Endodermal cell (in vitro differentiated cells): ENCODE measurements around the gene MLLT3. TPM values are rescaled to one million over a fixed set of nuclear protein-coding genes. Genes with fewer than 3 reads are reported as not detected.

ENCODE experiments used
- DNase-seq: peaks from one replicate; pipeline ENCODE4 v3.0.0-alpha.2; 2017
- H3K27ac ChIP-seq: 2 replicates; pipeline ENCODE4 v1.5.1; 2013; ENCODE audit warnings: mild to moderate bottlenecking, low read depth, low read length, moderate library complexity
- H3K27me3 ChIP-seq: 2 replicates; pipeline ENCODE4 v1.6.1; 2013; ENCODE audit warnings: mild to moderate bottlenecking, low read length, moderate library complexity; ENCODE audit not compliant: insufficient read depth, control insufficient read depth, poor library complexity, severe bottlenecking
- H3K36me3 ChIP-seq: 2 replicates; pipeline ENCODE4 v1.7.0; 2013; ENCODE audit warnings: mild to moderate bottlenecking, low read length, moderate library complexity; ENCODE audit not compliant: control insufficient read depth, insufficient read depth
- H3K4me1 ChIP-seq: one replicate; pipeline ENCODE4 v1.7.0; 2013; ENCODE audit warnings: low read length; ENCODE audit not compliant: control insufficient read depth, insufficient read depth
- H3K4me3 ChIP-seq: 2 replicates; pipeline ENCODE4 v1.5.1; 2013; ENCODE audit warnings: mild to moderate bottlenecking, low read length, moderate library complexity
- H3K9ac ChIP-seq: 2 replicates; pipeline ENCODE4 v1.6.1; 2013; ENCODE audit warnings: mild to moderate bottlenecking, low read length, moderate library complexity; ENCODE audit not compliant: poor library complexity, severe bottlenecking; ENCODE audit errors: extremely low read depth
- H3K9me3 ChIP-seq: 2 replicates; pipeline ENCODE4 v1.6.1; 2013; ENCODE audit warnings: mild to moderate bottlenecking, low read length, moderate library complexity; ENCODE audit not compliant: control insufficient read depth
- H3K27ac Mint-ChIP-seq: 2 replicates; pipeline ENCODE4 v1.8.0; 2020; ENCODE audit warnings: mixed read lengths
- H3K27me3 Mint-ChIP-seq: 2 replicates; pipeline ENCODE4 v1.8.0; 2021; ENCODE audit warnings: mild to moderate bottlenecking, mixed read lengths; ENCODE audit not compliant: insufficient read depth
- H3K36me3 Mint-ChIP-seq: 2 replicates; pipeline ENCODE4 v1.8.0; 2020; ENCODE audit warnings: low read depth, mixed read lengths
- H3K4me1 Mint-ChIP-seq: 2 replicates; pipeline ENCODE4 v1.8.0; 2020; ENCODE audit warnings: mixed read lengths
- H3K4me3 Mint-ChIP-seq: 2 replicates; pipeline ENCODE4 v1.8.0; 2020; ENCODE audit warnings: mild to moderate bottlenecking, moderate library complexity, mixed read lengths
- H3K9me3 Mint-ChIP-seq: 2 replicates; pipeline ENCODE4 v1.8.0; 2020; ENCODE audit warnings: mild to moderate bottlenecking, mixed read lengths
- CTCF ChIP-seq: fragments of 200-600 bp; sonication (generic); conservative IDR thresholded peaks from 2 replicates; pipeline ENCODE4 v1.5.0; 2021; ENCODE audit warnings: antibody characterized with exemption, mild to moderate bottlenecking
- WGBS, 2 experiments: methylation state at CpG; one replicate each; pipeline versions ENCODE4 v1.1.5 to v1.1.7; 2013; ENCODE audit warnings: missing lambda C conversion rate in 2 of 2, mixed read lengths in 1 of 2; ENCODE audit not compliant: insufficient coverage in 1 of 2, insufficient read length in 1 of 2; 5-methylcytosine and 5-hydroxymethylcytosine counted together
- total RNA-seq, 2 donors: library from RNA; stranded (reverse); fragmentation: NEBNext Ultra II Directional in 1 of 2; extraction: Animal tissue kit (Norgen Biotek cat#: 25700) in 1 of 2; gene quantifications; 2 replicates in 1 of 2; 3 replicates in 1 of 2; pipeline ENCODE4 v1.2.1, GENCODE V29; 2021

MLLT3 gene
- total RNA-seq, 2 donors from 2014 or later = 5.5 to 12.2 TPM

- H3K4me3 ChIP-seq = peak overlapping the region; percentile 89
- H3K9me3 Mint-ChIP-seq = no peaks in the 10 kb centered on the region
- H3K27ac ChIP-seq = no peak overlapping the region
Observed at GRCh38 chr9:20625003-20625349, 2.7 kb upstream of the MLLT3 start.

GRCh38 chr9:20624201-20625002 lies 2.1 kb upstream of the MLLT3 start:
- H3K4me3 ChIP-seq = peak overlapping the region; percentile 89
- no peak overlapping the region for H3K9ac ChIP-seq
- peaks cover 44% of the 10 kb centered on the region for H3K27me3 Mint-ChIP-seq
- peak overlapping the region; percentile 75 for H3K4me3 Mint-ChIP-seq
- H3K4me1 Mint-ChIP-seq = peaks cover 25% of the 10 kb centered on the region
- 9 to 14% methylated on average over 5 to 21 of the region's 21 CpGs for WGBS, 2 experiments
- peaks cover 17% of the 10 kb centered on the region for H3K27me3 ChIP-seq
- H3K36me3 Mint-ChIP-seq = no peaks in the 10 kb centered on the region
- TF ChIP-seq CTCF = peak; percentile 91
- H3K36me3 ChIP-seq = no peaks in the 10 kb centered on the region
- no peak overlapping the region for H3K27ac ChIP-seq
- no peaks in the 10 kb centered on the region for H3K9me3 Mint-ChIP-seq
- H3K9me3 ChIP-seq = no peaks in the 10 kb centered on the region
- peaks cover 5% of the 10 kb centered on the region for H3K4me1 ChIP-seq
- no peak overlapping the region for H3K27ac Mint-ChIP-seq
- peak; percentile 77 for DNase-seq

More at GRCh38 chr9:20625003-20625349, 2.7 kb upstream of the MLLT3 start:
- Histone ChIP-seq H3K4me1 (no peaks in the 10 kb centered on the region), H3K9me3 (no peaks in the 10 kb centered on the region), H3K9ac (no peak overlapping the region), H3K27me3 (peaks cover 17% of the 10 kb centered on the region), H3K36me3 (no peaks in the 10 kb centered on the region)
- H3K4me1 Mint-ChIP-seq = peaks cover 19% of the 10 kb centered on the region
- peak overlapping the region; percentile 75 for H3K4me3 Mint-ChIP-seq
- no peaks in the 10 kb centered on the region for H3K36me3 Mint-ChIP-seq
- peak; percentile 12 for TF ChIP-seq CTCF
- no peak overlapping the region for H3K27ac Mint-ChIP-seq
- WGBS, 2 experiments = 86 to 100% methylated on average over 1 to 2 of the region's 2 CpGs
- H3K27me3 Mint-ChIP-seq = peaks cover 38% of the 10 kb centered on the region
- no peak for DNase-seq

- Histone ChIP-seq H3K36me3 (no peaks in the 10 kb centered on the region), H3K4me3 (peak overlapping the region; percentile 89), H3K27ac (no peak overlapping the region), H3K9me3 (no peaks in the 10 kb centered on the region), H3K4me1 (peaks cover 7% of the 10 kb centered on the region), H3K9ac (no peak overlapping the region), H3K27me3 (peaks cover 17% of the 10 kb centered on the region)
- Mint-ChIP-seq H3K4me1 (peaks cover 28% of the 10 kb centered on the region), H3K27ac (no peak overlapping the region), H3K4me3 (peak overlapping the region; percentile 75), H3K27me3 (peaks cover 50% of the 10 kb centered on the region), H3K36me3 (no peaks in the 10 kb centered on the region), H3K9me3 (no peaks in the 10 kb centered on the region)
- no peak for TF ChIP-seq CTCF
- no peak for DNase-seq
- 4 to 7% methylated on average over 3 to 7 of the region's 7 CpGs for WGBS, 2 experiments
Observed at GRCh38 chr9:20623748-20624124, 1.4 kb upstream of the MLLT3 start.
